Activated CD4-positive, alpha-beta T cell treated with anti-CD3 and anti-CD28 coated beads for 36 hours (primary cell): ENCODE measurements around the gene TNS4. TPM values are rescaled to one million over a fixed set of nuclear protein-coding genes. Genes with fewer than 3 reads are reported as not detected.
"Not testable (repeated sequence)": the region's sequence is repeated elsewhere in the genome, so short reads cannot be mapped to it uniquely, and the experiment has no call there.

ENCODE experiments used
- ATAC-seq: fragments of 200-7000 bp; cut with Tn5 transposase; one replicate; pipeline ENCODE4 v1.10.0; 2021; ENCODE audit warnings: mild to moderate bottlenecking, moderate library complexity
- CTCF ChIA-PET: fragments of 350-600 bp; sonication (Branson Sonifier 250); formaldehyde crosslinking; loops from one replicate; lab custom pipeline; 2021; ENCODE audit warnings: antibody characterized with exemption; lab: Charles Lee
- POLR2A ChIA-PET: fragments of 350-600 bp; sonication (Branson Sonifier 250); formaldehyde crosslinking; loops from one replicate; lab custom pipeline; 2021; ENCODE audit warnings: antibody characterized with exemption, inconsistent platforms; lab: Charles Lee
- DNase-seq: peaks from one replicate; pipeline ENCODE4 v3.0.0-alpha.2; 2020
- H3K27ac Mint-ChIP-seq: one replicate; pipeline ENCODE4 v1.8.0; 2021; ENCODE audit warnings: mixed read lengths
- H3K27me3 Mint-ChIP-seq: one replicate; pipeline ENCODE4 v1.8.0; 2021; ENCODE audit warnings: mixed read lengths
- H3K36me3 Mint-ChIP-seq: one replicate; pipeline ENCODE4 v1.8.0; 2021; ENCODE audit warnings: low read depth, mixed read lengths
- H3K4me1 Mint-ChIP-seq: one replicate; pipeline ENCODE4 v1.8.0; 2021; ENCODE audit warnings: mixed read lengths
- H3K4me3 Mint-ChIP-seq: one replicate; pipeline ENCODE4 v1.8.0; 2021; ENCODE audit warnings: mild to moderate bottlenecking, moderate library complexity, mixed read lengths
- H3K9me3 Mint-ChIP-seq: one replicate; pipeline ENCODE4 v1.8.0; 2021; ENCODE audit warnings: low read depth, mixed read lengths
- intact Hi-C, 2 experiments: fragments of 100-400 bp; cut with DNase I in 1 of 2; cut with micrococcal nuclease in 1 of 2; formaldehyde crosslinking; loops; one replicate each; pipeline versions ENCODE4 v1.14.2 to v1.15.1; 2022 to 2024; cut with DNase I, micrococcal nuclease
- total RNA-seq, 2 experiments: library from RNA; stranded (reverse); gene quantifications; one replicate each; pipeline ENCODE4 v1.2.3, GENCODE V29; 2021

TNS4 gene
- total RNA-seq, result 10 to 100 TPM; 10.8 to 12.8 TPM

- Mint-ChIP-seq H3K36me3 (no peaks in the 10 kb centered on the region), H3K9me3 (no peaks in the 10 kb centered on the region), H3K27me3 (peaks cover 4% of the 10 kb centered on the region), H3K4me1 (peaks cover 2% of the 10 kb centered on the region), H3K27ac (peak within 1 kb of the TSS; percentile 34), H3K4me3 (no peak within 1 kb of the TSS)
- intact Hi-C loops, result no loop called here
- no peak for ATAC-seq
- DNase-seq, result no peak
- CTCF ChIA-PET, result interaction anchor here (1.1 kb wide), 1 partner anchor 29 kb away, joined by 3 read pairs; no protein-coding TSS in a partner anchor
- POLR2A ChIA-PET, result no interaction called here
Measured at GRCh38 chr17:40501499-40501911, at the start of gene TNS4. TSS of gene TNS4 (minus strand) at chr17:40501623. CDS start at chr17:40496425, 5,198 bp downstream.

GRCh38 chr17:40550608-40551007 lies 49.2 kb upstream of the TNS4 start:
- no peaks in the 10 kb centered on the region for H3K9me3 Mint-ChIP-seq
- no peaks in the 10 kb centered on the region for H3K27me3 Mint-ChIP-seq
- peaks cover 45% of the 10 kb centered on the region for H3K36me3 Mint-ChIP-seq
- peak overlapping the region; percentile 10 for H3K27ac Mint-ChIP-seq
- ChIA-PET CTCF (interaction anchor here (0.7 to 18.2 kb wide), 4 partner anchors 9 to 130 kb away, joined by 3 to 403 read pairs (median 38); no protein-coding TSS in a partner anchor), POLR2A (interaction anchor here (0.6 kb wide), 3 partner anchors 43 to 174 kb away, joined by 3 to 5 read pairs (median 3); no protein-coding TSS in a partner anchor)
- peaks cover 98% of the 10 kb centered on the region for H3K4me1 Mint-ChIP-seq
- H3K4me3 Mint-ChIP-seq, result no peak overlapping the region
- DNase-seq (peak; percentile 32), ATAC-seq (no peak)
- intact Hi-C loops, result no loop called here

- no peak for ATAC-seq
Measured at GRCh38 chr17:40548982-40549685, 47.7 kb upstream of the TNS4 start.

GRCh38 chr17:40548491-40548981 lies 47.1 kb upstream of the TNS4 start:
- Mint-ChIP-seq H3K27me3 (no peaks in the 10 kb centered on the region), H3K4me3 (no peak overlapping the region), H3K27ac (peak overlapping the region; percentile 15), H3K36me3 (peaks cover 25% of the 10 kb centered on the region), H3K9me3 (no peaks in the 10 kb centered on the region), H3K4me1 (peaks cover 88% of the 10 kb centered on the region)
- intact Hi-C loops, result no loop called here
- CTCF ChIA-PET, result interaction anchor here (1.1 to 18.2 kb wide), 7 partner anchors 8 to 186 kb away, joined by 3 to 403 read pairs (median 9); partner anchors contain the start of gene TOP2A
- POLR2A ChIA-PET, result interaction anchor here (0.6 to 3.4 kb wide), 10 partner anchors 8 to 223 kb away, joined by 3 to 28 read pairs (median 5); partner anchors contain the start of gene SMARCE1
- no peak for ATAC-seq
- DNase-seq, result peak; percentile 5

More at GRCh38 chr17:40548982-40549685, 47.7 kb upstream of the TNS4 start:
- no peak overlapping the region for H3K4me3 Mint-ChIP-seq
- peaks cover 88% of the 10 kb centered on the region for H3K4me1 Mint-ChIP-seq
- CTCF ChIA-PET, result interaction anchor here (1.1 to 18.2 kb wide), 4 partner anchors 7 to 131 kb away, joined by 5 to 403 read pairs (median 42); partner anchors contain the start of gene TOP2A
- peak; percentile 32 for DNase-seq
- H3K9me3 Mint-ChIP-seq, result no peaks in the 10 kb centered on the region
- intact Hi-C loops, result loop anchor here in 1 of 2 experiments (1.0 kb wide), 1 partner anchor 8 kb away; no protein-coding TSS in a partner anchor
- H3K27ac Mint-ChIP-seq, result peak overlapping the region; percentile 17
- POLR2A ChIA-PET, result interaction anchor here (0.6 to 3.4 kb wide), 10 partner anchors 8 to 223 kb away, joined by 3 to 28 read pairs (median 3); no protein-coding TSS in a partner anchor
- H3K27me3 Mint-ChIP-seq, result no peaks in the 10 kb centered on the region
- H3K36me3 Mint-ChIP-seq, result peaks cover 31% of the 10 kb centered on the region

GRCh38 chr17:40547785-40548478 lies 46.5 kb upstream of the TNS4 start:
- ChIA-PET POLR2A (interaction anchor here (0.6 to 3.4 kb wide), 7 partner anchors 11 to 222 kb away, joined by 3 to 28 read pairs (median 4); partner anchors contain the start of gene SMARCE1), CTCF (interaction anchor here (0.7 to 18.2 kb wide), 9 partner anchors 9 to 185 kb away, joined by 3 to 403 read pairs (median 5); partner anchors contain the start of gene TOP2A)
- no peaks in the 10 kb centered on the region for H3K27me3 Mint-ChIP-seq

GRCh38 chr17:40547079-40547784 lies 45.8 kb upstream of the TNS4 start:
- Mint-ChIP-seq H3K27ac (peak overlapping the region; percentile 15), H3K4me1 (peaks cover 90% of the 10 kb centered on the region), H3K9me3 (no peaks in the 10 kb centered on the region), H3K4me3 (no peak overlapping the region), H3K27me3 (no peaks in the 10 kb centered on the region), H3K36me3 (peaks cover 12% of the 10 kb centered on the region)
- ChIA-PET CTCF (interaction anchor here (0.7 to 18.2 kb wide), 8 partner anchors 11 to 184 kb away, joined by 3 to 403 read pairs (median 7); partner anchors contain the start of gene TOP2A), POLR2A (interaction anchor here (0.6 to 3.4 kb wide), 5 partner anchors 12 to 100 kb away, joined by 3 to 28 read pairs (median 8); partner anchors contain the start of gene SMARCE1)
- intact Hi-C loops, result no loop called here
- peak; percentile 75 for DNase-seq
- ATAC-seq, result peak; percentile 12

More at GRCh38 chr17:40547785-40548478, 46.5 kb upstream of the TNS4 start:
- peaks cover 19% of the 10 kb centered on the region for H3K36me3 Mint-ChIP-seq
- peak; percentile 5 for ATAC-seq
- DNase-seq, result no peak
- H3K4me1 Mint-ChIP-seq, result peaks cover 90% of the 10 kb centered on the region
- H3K9me3 Mint-ChIP-seq, result no peaks in the 10 kb centered on the region
- peak overlapping the region; percentile 15 for H3K27ac Mint-ChIP-seq
- H3K4me3 Mint-ChIP-seq, result no peak overlapping the region
- intact Hi-C loops, result no loop called here

GRCh38 chr17:40546497-40546896 lies 45.1 kb upstream of the TNS4 start:
- CTCF ChIA-PET, result interaction anchor here (18.2 to 20.3 kb wide), 2 partner anchors 9 to 10 kb away, joined by 403 read pairs; no protein-coding TSS in a partner anchor
- H3K27me3 Mint-ChIP-seq, H3K27ac Mint-ChIP-seq, H3K9me3 Mint-ChIP-seq, intact Hi-C loops, H3K36me3 Mint-ChIP-seq, DNase-seq, ATAC-seq, H3K4me3 Mint-ChIP-seq: not testable (repeated sequence)
- peaks cover 91% of the 10 kb centered on the region for H3K4me1 Mint-ChIP-seq
- POLR2A ChIA-PET, result interaction anchor here (1.8 kb wide), 1 partner anchor 101 kb away, joined by 8 read pairs; the partner anchor contains the start of gene SMARCE1

GRCh38 chr17:40545660-40546059 lies 44.2 kb upstream of the TNS4 start:
- CTCF ChIA-PET, result interaction anchor here (0.5 to 20.3 kb wide), 2 partner anchors 10 to 497 kb away, joined by 3 to 403 read pairs; no protein-coding TSS in a partner anchor
- ATAC-seq (no peak), DNase-seq (no peak)
- H3K27ac Mint-ChIP-seq, result peak overlapping the region; percentile 8
- H3K9me3 Mint-ChIP-seq, result no peaks in the 10 kb centered on the region
- POLR2A ChIA-PET, result no interaction called here
- intact Hi-C loops, result no loop called here
- no peak overlapping the region for H3K4me3 Mint-ChIP-seq
- H3K36me3 Mint-ChIP-seq, result peaks cover 6% of the 10 kb centered on the region
- no peaks in the 10 kb centered on the region for H3K27me3 Mint-ChIP-seq
- H3K4me1 Mint-ChIP-seq, result peaks cover 91% of the 10 kb centered on the region

GRCh38 chr17:40542558-40543411 lies 41.4 kb upstream of the TNS4 start:
- H3K4me3 Mint-ChIP-seq, result peak overlapping the region; percentile 63
- intact Hi-C loops, result loop anchor here (5.0 kb wide), 2 partner anchors 220 to 1140 kb away; partner anchors contain the start of gene FBXL20 (in 1 of the 2)

More at GRCh38 chr17:40542558-40543411, 41.4 kb upstream of the TNS4 start:
- Mint-ChIP-seq H3K9me3 (no peaks in the 10 kb centered on the region), H3K4me1 (peaks cover 88% of the 10 kb centered on the region), H3K27me3 (no peaks in the 10 kb centered on the region), H3K36me3 (peaks cover 1% of the 10 kb centered on the region), H3K27ac (peak overlapping the region; percentile 98)
- DNase-seq (peak; percentile 76), ATAC-seq (peak; percentile 52)
- CTCF ChIA-PET, result interaction anchor here (0.6 to 20.3 kb wide), 9 partner anchors 10 to 1123 kb away, joined by 3 to 403 read pairs (median 4); partner anchors contain the start of gene TOP2A
- POLR2A ChIA-PET, result interaction anchor here (0.6 to 8.2 kb wide), 16 partner anchors 10 to 1136 kb away, joined by 3 to 179 read pairs (median 4); partner anchors contain the start of genes CCR7 and TOP2A
